Karpas-422 (cell line): Measurements from ENCODE around the gene ACACB. TPM values are rescaled to one million over a fixed set of nuclear protein-coding genes. Genes with fewer than 3 reads are reported as not detected.

Source experiments
- DNase-seq: peaks from one replicate; pipeline ENCODE4 v3.0.0-alpha.2; 2015
- H2AFZ ChIP-seq: fragments of 200-600 bp; sonication (generic); 2 replicates; pipeline ENCODE4 v1.6.1; 2014; ENCODE audit warnings: antibody characterized with exemption, low read length, mixed read lengths
- H3K27ac ChIP-seq: fragments of 200-600 bp; sonication (generic); 2 replicates; pipeline ENCODE4 v1.5.1; 2014; ENCODE audit warnings: mild to moderate bottlenecking, low read length, moderate library complexity
- H3K27me3 ChIP-seq: fragments of 200-600 bp; sonication (generic); 2 replicates; pipeline ENCODE4 v1.6.1; 2014; ENCODE audit warnings: low read length, mixed read lengths
- H3K36me3 ChIP-seq: fragments of 200-600 bp; sonication (generic); 2 replicates; pipeline ENCODE4 v1.6.1; 2014; ENCODE audit warnings: low read length, mixed read lengths; ENCODE audit not compliant: insufficient read depth
- H3K4me1 ChIP-seq: fragments of 200-600 bp; sonication (generic); 2 replicates; pipeline ENCODE4 v1.6.1; 2014; ENCODE audit warnings: mild to moderate bottlenecking, low read length, mixed read lengths
- H3K4me2 ChIP-seq: fragments of 200-600 bp; sonication (generic); 2 replicates; pipeline ENCODE4 v1.6.1; 2014; ENCODE audit warnings: low read length, low read depth, mild to moderate bottlenecking; ENCODE audit not compliant: poor library complexity, severe bottlenecking
- H3K4me3 ChIP-seq: fragments of 200-600 bp; sonication (generic); 2 replicates; pipeline ENCODE4 v1.5.1; 2014; ENCODE audit warnings: mild to moderate bottlenecking, antibody characterized with exemption, low read length, mixed read lengths
- H3K79me2 ChIP-seq: fragments of 200-600 bp; sonication (generic); 2 replicates; pipeline ENCODE4 v1.6.1; 2014; ENCODE audit warnings: mild to moderate bottlenecking, low read length, mixed read lengths
- H3K9ac ChIP-seq: fragments of 200-600 bp; sonication (generic); 2 replicates; pipeline ENCODE4 v1.6.0; 2014; ENCODE audit warnings: low read length
- H3K9me2 ChIP-seq: fragments of 200-600 bp; sonication (generic), shearing (Covaris generic); replicated peaks from 2 replicates; pipeline ENCODE4 v1.6.0; 2014; ENCODE audit warnings: mild to moderate bottlenecking, low read length, moderate library complexity; ENCODE audit not compliant: insufficient read depth
- H3K9me3 ChIP-seq: fragments of 300-700, 200-600 bp; sonication (generic); 2 replicates; pipeline ENCODE4 v1.6.1; 2014; ENCODE audit warnings: low read length, mixed read lengths
- H4K20me1 ChIP-seq: fragments of 200-600 bp; sonication (generic); 2 replicates; pipeline ENCODE4 v1.6.1; 2014; ENCODE audit warnings: mild to moderate bottlenecking, antibody characterized with exemption, low read length, low read depth; ENCODE audit not compliant: insufficient read depth
- total RNA-seq: library from RNA; depleted of rRNA; stranded (reverse); fragments of >200 nt; shearing (Covaris generic); gene quantifications from 2 replicates; pipeline ENCODE4 v1.2.3, GENCODE V29; 2014; ENCODE audit warnings: low replicate concordance

The ACACB gene
- total RNA-seq, 1 experiment from 2014 or later, result 6.5 TPM

DNA sequence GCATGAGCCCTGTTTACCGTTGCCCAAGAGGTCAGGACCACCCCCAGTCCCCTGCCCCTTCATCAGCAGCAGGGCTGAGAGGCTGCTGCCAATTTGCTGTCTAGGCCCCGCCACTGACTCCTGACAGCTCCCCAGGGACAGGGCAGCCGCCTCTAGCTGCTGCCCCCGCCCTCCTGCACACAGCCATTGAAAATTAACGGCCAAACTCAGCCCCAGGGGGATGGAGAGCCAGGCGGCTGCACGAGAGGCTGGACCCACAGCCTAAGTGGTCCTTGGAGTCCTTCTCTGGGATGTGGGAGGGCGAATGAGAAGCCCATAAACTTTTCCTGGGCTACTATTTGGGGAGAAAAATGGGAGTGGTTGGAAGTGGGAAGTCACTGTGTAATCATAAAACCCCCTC, 188.1 kb downstream of the ACACB start:
- Histone ChIP-seq H3K4me3 (no peak overlapping the region), H3K79me2 (no peaks in the 10 kb centered on the region), H3K4me2 (no peak overlapping the region), H3K9me3 (no peaks in the 10 kb centered on the region), H3K27ac (no peak overlapping the region), H3K27me3 (no peaks in the 10 kb centered on the region), H2AFZ (no peak overlapping the region), H3K4me1 (no peaks in the 10 kb centered on the region), H3K9ac (no peak overlapping the region), H3K9me2 (no peaks in the 10 kb centered on the region), H3K36me3 (no peaks in the 10 kb centered on the region), H4K20me1 (no peaks in the 10 kb centered on the region)
- no peak for DNase-seq

DNA sequence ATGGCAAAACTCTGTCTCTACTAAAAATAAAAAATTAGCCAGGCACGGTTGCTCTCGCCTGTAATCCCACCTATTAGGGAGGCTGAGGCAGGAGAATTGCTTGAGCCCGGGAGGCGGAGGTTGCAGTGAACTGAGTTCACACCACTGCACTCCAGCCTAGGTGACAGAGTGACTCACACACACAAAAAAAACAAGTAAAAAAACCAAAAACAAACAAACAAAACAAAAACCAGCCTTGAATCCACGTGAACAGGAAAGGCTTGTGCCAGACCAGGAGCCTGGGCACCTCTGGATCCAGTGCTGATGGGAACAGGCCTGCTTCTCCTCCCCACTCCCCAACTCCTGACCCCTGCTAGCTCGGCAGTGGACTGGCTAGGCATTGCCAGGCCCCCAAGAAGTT, 189.2 kb downstream of the ACACB start:
- no peak for DNase-seq
- no peaks in the 10 kb centered on the region for H3K27me3 ChIP-seq
- no peaks in the 10 kb centered on the region for H3K9me3 ChIP-seq
- H2AFZ ChIP-seq, result no peak overlapping the region
- no peaks in the 10 kb centered on the region for H4K20me1 ChIP-seq
- H3K36me3 ChIP-seq, result no peaks in the 10 kb centered on the region
- no peak overlapping the region for H3K4me2 ChIP-seq
- no peaks in the 10 kb centered on the region for H3K79me2 ChIP-seq
- H3K4me1 ChIP-seq, result peaks cover 5% of the 10 kb centered on the region
- no peak overlapping the region for H3K27ac ChIP-seq
- H3K9me2 ChIP-seq, result no peaks in the 10 kb centered on the region
- H3K4me3 ChIP-seq, result no peak overlapping the region
- H3K9ac ChIP-seq, result no peak overlapping the region

DNA sequence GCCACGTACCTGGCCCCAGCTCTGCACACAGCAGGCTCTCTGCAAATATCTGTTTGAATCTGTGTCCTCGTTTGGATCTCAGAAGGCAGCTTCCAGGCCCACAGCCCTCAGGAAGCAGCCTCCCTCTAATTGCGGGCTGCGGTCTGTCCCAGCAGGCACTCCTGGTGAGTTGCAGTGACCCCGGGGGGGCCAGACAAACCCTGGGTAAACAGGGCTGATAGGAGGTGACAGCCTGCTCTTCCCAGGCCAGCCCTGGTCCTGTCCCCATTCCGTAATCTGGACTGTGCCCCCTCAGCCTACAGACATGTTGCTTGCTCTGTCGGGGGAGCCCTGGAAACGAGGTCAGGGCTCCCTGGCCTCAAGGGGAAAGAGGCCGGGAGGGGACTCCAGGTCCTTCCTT, 190.7 kb downstream of the ACACB start:
- Histone ChIP-seq H3K9ac (no peak overlapping the region), H3K4me2 (no peak overlapping the region), H3K4me3 (no peak overlapping the region), H3K79me2 (no peaks in the 10 kb centered on the region), H3K4me1 (peaks cover 11% of the 10 kb centered on the region), H3K36me3 (no peaks in the 10 kb centered on the region), H3K9me2 (no peaks in the 10 kb centered on the region), H3K9me3 (no peaks in the 10 kb centered on the region), H4K20me1 (no peaks in the 10 kb centered on the region), H3K27ac (no peak overlapping the region), H3K27me3 (no peaks in the 10 kb centered on the region), H2AFZ (no peak overlapping the region)
- DNase-seq, result no peak

DNA sequence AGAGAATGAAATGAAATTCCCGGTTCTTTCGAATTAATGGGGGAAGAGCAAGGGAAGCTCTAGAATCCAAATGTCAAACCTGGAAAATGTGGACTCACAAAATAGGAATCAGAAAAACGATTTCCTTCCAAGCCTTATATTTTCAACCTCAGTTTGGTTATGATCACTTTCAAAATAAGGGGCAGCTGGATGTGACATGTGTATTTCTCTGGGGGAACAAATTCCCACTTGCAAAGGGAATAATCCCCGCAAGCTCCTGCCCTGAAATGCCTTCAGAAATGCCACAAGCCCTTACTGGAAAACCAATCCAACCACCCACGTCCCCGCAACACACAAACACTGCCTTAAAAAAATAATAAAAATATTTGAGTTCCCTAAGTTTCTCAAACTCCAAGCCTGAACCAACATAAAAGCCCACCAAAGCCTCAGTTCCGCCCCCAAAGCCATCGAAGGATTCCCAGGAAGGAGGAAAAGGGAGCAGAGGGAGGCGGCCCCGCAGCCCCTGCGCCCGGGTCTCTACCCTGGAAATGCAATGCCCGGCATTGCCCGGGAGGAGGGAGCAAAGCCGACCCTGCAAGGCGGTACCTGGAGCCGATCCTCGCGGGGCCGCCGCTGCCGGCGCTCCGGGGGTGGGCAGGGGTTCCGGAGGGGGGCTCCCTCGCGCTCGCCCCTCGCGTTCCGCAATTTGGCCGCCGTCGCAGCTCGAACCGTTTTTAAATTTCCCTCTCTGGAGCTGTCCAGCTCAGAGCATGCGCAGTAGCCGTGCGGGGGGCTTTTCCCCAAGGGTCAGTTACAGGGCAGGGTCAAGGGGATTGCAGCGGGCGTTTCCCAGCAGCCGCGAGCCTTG, 192.4 kb downstream of the ACACB start, which contains the start of gene FOXN4:
FOXN4 (minus strand) TSS at position 751 of the 847 bp plus-strand sequence. CDS start 963 bp downstream, outside the sequence.
- Histone ChIP-seq H3K9me3 (no peaks in the 10 kb centered on the region), H3K36me3 (no peaks in the 10 kb centered on the region), H3K27ac (no peak within 1 kb of the TSS), H2AFZ (no peak within 1 kb of the TSS), H3K79me2 (no peaks in the 10 kb centered on the region), H3K4me2 (no peak within 1 kb of the TSS), H3K4me1 (peaks cover 11% of the 10 kb centered on the region), H3K9ac (no peak within 1 kb of the TSS), H3K27me3 (no peaks in the 10 kb centered on the region), H4K20me1 (no peaks in the 10 kb centered on the region), H3K4me3 (no peak within 1 kb of the TSS), H3K9me2 (no peaks in the 10 kb centered on the region)
- DNase-seq, result no peak

DNA sequence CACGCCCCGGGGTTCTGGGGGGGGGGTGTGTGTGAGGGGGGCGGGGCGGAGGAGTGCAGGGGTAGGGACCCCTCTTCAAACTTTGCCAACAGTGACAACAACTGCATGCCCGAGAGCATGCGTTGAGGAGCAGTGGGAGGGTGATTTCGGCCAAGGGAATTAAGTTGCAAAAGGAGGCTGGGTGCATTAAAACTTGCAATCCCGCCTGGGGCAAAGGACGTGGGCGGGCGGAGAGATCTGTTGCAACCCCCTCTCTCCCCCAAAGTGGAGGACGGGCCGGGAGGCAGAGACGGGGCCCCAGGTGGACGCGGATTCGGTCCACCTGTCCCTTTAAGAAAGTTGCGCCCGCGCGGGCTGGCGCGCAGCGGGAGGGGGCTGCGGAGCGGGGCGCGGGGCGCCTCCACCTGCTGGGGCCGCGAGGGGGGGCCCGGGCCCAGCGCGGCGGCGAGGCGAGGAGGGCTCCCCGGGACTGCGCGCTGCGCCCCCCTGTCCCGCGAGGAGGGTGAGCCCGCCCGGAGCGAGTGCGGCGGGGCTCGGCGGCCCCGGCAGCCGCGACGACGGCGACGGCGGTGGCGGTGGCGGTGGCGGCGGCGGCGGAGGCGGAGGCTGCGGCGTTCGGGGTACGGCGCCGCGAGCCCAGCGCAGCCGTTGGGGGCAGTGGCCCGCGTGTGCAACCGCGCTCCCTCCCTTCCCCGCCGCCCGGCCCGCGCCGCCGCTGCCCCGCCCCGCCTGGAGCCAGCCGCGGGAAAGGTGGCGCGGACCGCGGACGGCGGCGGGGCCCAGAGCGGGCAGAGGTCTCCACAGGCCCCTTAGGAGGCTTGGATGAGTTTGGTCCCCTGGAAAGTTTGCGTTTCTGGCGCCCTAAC, 193.2 kb downstream of the ACACB start:
- H2AFZ ChIP-seq, result no peak overlapping the region
- H3K27ac ChIP-seq, result no peak overlapping the region
- peaks cover 11% of the 10 kb centered on the region for H3K4me1 ChIP-seq
- no peaks in the 10 kb centered on the region for H4K20me1 ChIP-seq
- no peaks in the 10 kb centered on the region for H3K36me3 ChIP-seq
- H3K9ac ChIP-seq, result no peak overlapping the region
- H3K27me3 ChIP-seq, result no peaks in the 10 kb centered on the region
- no peaks in the 10 kb centered on the region for H3K9me3 ChIP-seq
- no peak for DNase-seq
- no peak overlapping the region for H3K4me3 ChIP-seq
- no peaks in the 10 kb centered on the region for H3K79me2 ChIP-seq
- no peak overlapping the region for H3K4me2 ChIP-seq
- H3K9me2 ChIP-seq, result no peaks in the 10 kb centered on the region

DNA sequence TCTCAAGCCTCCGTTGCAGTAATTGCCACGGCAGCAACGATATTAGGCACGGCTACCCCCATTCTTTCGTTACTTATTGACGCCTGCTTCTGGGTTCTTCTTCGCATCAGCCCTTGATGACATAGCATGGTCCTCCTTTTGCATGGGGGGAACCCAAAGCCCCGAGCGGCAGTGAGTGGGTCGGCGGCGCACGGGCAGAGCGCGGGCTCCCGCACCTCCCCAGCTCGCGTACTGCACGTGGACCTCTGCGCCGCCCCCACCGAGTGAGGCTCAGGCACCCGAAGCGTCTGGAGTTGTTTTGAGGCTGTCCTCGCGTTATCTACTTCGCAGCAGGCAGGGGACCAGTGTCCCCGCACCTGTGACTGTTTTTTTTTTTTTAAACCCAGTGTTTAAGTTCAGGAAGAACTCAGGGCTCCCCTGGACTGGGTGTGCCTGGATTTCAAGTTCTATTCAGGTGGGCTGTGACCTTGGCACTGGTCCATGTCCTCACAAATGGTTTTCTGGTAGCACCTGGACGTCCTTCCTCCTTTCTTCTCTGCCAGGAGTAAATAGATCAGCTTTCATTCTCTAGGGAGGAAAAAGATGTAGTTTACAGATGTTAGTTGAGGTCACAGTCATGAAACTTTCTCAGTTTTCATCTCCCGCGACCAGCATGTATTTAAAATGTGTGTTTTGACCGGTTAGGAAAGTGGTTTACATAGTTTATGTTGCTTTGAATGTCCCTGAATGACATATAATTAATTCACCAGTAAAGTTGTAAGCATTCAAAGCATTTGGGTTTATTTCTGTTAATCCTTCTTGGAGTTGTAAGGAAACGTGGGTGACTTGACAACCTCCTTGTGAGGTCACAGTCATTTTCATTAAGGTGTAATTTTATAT, 194.1 kb downstream of the ACACB start:
- no peak overlapping the region for H3K4me3 ChIP-seq
- no peaks in the 10 kb centered on the region for H4K20me1 ChIP-seq
- H3K36me3 ChIP-seq, result no peaks in the 10 kb centered on the region
- H3K4me1 ChIP-seq, result peaks cover 11% of the 10 kb centered on the region
- H3K9ac ChIP-seq, result no peak overlapping the region
- H3K9me2 ChIP-seq, result no peaks in the 10 kb centered on the region
- no peaks in the 10 kb centered on the region for H3K9me3 ChIP-seq
- H3K27me3 ChIP-seq, result no peaks in the 10 kb centered on the region
- no peak overlapping the region for H2AFZ ChIP-seq
- H3K79me2 ChIP-seq, result no peaks in the 10 kb centered on the region
- no peak for DNase-seq
- no peak overlapping the region for H3K4me2 ChIP-seq
- no peak overlapping the region for H3K27ac ChIP-seq
